SK-N-MC (cell line): ENCODE measurements around the gene LHX1.

ENCODE experiments used
- EZH2 ChIP-seq: fragments of 200-600 bp; sonication (generic); IDR thresholded peaks from one replicate; pipeline ENCODE4 v1.6.1; 2017; ENCODE audit warnings: antibody characterized with exemption
- FOXP2 ChIP-seq: optimal IDR thresholded peaks from 2 replicates; pipeline ENCODE3; 2011; ENCODE audit warnings: mild to moderate bottlenecking, moderate library complexity; ENCODE audit not compliant: insufficient read depth; ENCODE audit errors: extremely low read length, control extremely low read depth
- POLR2AphosphoS5 ChIP-seq: IDR thresholded peaks from 2 replicates; pipeline ENCODE4 v1.6.1; 2012; ENCODE audit warnings: mild to moderate bottlenecking, low read depth, low read length, borderline replicate concordance

DNA sequence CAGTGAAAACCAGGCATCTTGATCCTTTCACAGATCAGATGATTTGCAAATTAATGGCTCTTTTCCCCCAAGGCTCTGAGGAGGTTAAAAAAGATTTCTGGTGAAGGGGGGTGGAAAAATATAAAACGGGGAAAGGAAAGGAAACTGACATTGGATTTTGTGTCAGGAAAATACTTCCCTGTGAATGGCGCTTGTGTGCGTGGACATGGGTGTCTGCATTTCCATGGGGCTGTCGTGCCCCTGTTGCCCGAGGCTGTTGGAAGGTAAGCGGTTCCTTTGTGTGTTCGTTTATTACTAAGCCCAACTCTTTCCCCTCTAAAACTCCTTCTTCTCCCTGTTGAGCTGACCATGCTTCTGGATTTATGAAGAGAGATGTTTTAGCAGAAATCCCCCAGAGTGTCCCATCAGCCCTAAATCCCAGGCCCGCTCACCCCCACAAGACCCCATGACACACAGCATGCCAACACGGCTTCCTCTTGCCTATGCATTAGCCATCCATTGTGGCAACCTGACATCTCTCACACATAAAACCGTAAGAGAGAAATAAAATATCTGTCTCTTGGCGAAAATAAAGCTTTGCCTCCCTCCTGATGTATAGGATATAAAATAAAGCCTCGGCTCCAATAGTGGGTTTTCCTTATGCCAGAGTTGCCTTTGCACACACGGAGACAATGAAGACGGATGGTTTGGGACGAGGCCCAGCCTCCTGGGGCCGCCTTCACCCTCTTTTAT, 7.3 kb upstream of the LHX1 start:
- no peak for TF ChIP-seq EZH2
- TF ChIP-seq POLR2AphosphoS5, result no peak
- TF ChIP-seq FOXP2, result no peak
